GM18502 (cell line): ENCODE data around the gene UNC13C.

Experiments used
- ATAC-seq: cut with Tn5 transposase; IDR thresholded peaks from one replicate; pipeline ENCODE4 v1.9.1; 2021; ENCODE audit warnings: mild to moderate bottlenecking; ENCODE audit not compliant: unreplicated experiment, poor library complexity

Gene UNC13C

GRCh38 chr15:54017251-54017650 lies 39.0 kb downstream of the UNC13C start:
- ATAC-seq, result no peak

- ATAC-seq, result no peak
These were observed 39.7 kb downstream of the UNC13C start for GRCh38 chr15:54017959-54018358.

- no peak for ATAC-seq
These were observed 48.0 kb downstream of the UNC13C start for GRCh38 chr15:54026258-54026657.

GRCh38 chr15:54026891-54027290 lies 48.6 kb downstream of the UNC13C start:
- ATAC-seq, result no peak

- no peak for ATAC-seq
These were observed 50.8 kb downstream of the UNC13C start for GRCh38 chr15:54029081-54029480.

- ATAC-seq, result no peak
These were observed 53.8 kb downstream of the UNC13C start for GRCh38 chr15:54032066-54032465.

GRCh38 chr15:54033356-54033860 lies 55.2 kb downstream of the UNC13C start:
- ATAC-seq, result no peak

GRCh38 chr15:54033869-54034458 lies 55.7 kb downstream of the UNC13C start:
- no peak for ATAC-seq

- ATAC-seq, result no peak
These were observed 57.4 kb downstream of the UNC13C start for GRCh38 chr15:54035616-54036015.

GRCh38 chr15:54045397-54045796 lies 67.2 kb downstream of the UNC13C start:
- no peak for ATAC-seq

GRCh38 chr15:54046093-54046492 lies 67.9 kb downstream of the UNC13C start:
- ATAC-seq, result no peak

- no peak for ATAC-seq
These were observed 86.1 kb downstream of the UNC13C start for GRCh38 chr15:54064365-54064764.

- ATAC-seq, result no peak
These were observed 88.2 kb downstream of the UNC13C start for GRCh38 chr15:54066403-54066802.

GRCh38 chr15:54082836-54083492 lies 104.7 kb downstream of the UNC13C start:
- peak; percentile 55 for ATAC-seq

- no peak for ATAC-seq
These were observed 105.3 kb downstream of the UNC13C start for GRCh38 chr15:54083501-54083900.

- ATAC-seq, result no peak
These were observed 105.8 kb downstream of the UNC13C start for GRCh38 chr15:54083991-54084390.

GRCh38 chr15:54088837-54089236 lies 110.6 kb downstream of the UNC13C start:
- ATAC-seq, result no peak

GRCh38 chr15:54089776-54090175 lies 111.5 kb downstream of the UNC13C start:
- no peak for ATAC-seq

GRCh38 chr15:54091651-54092050 lies 113.4 kb downstream of the UNC13C start:
- no peak for ATAC-seq

- ATAC-seq, result no peak
These were observed 116.4 kb downstream of the UNC13C start for GRCh38 chr15:54094661-54095060.

- no peak for ATAC-seq
These were observed 118.8 kb downstream of the UNC13C start for GRCh38 chr15:54097019-54097418.

GRCh38 chr15:54099010-54099409 lies 120.8 kb downstream of the UNC13C start:
- no peak for ATAC-seq
